Measurements from ENCODE around the gene OR1J2.
"Not testable (repeated sequence)": the region's sequence is repeated elsewhere in the genome, so short reads cannot be mapped to it uniquely, and the experiment has no call there.

The OR1J2 gene, protein sequence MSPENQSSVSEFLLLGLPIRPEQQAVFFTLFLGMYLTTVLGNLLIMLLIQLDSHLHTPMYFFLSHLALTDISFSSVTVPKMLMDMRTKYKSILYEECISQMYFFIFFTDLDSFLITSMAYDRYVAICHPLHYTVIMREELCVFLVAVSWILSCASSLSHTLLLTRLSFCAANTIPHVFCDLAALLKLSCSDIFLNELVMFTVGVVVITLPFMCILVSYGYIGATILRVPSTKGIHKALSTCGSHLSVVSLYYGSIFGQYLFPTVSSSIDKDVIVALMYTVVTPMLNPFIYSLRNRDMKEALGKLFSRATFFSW

DNA sequence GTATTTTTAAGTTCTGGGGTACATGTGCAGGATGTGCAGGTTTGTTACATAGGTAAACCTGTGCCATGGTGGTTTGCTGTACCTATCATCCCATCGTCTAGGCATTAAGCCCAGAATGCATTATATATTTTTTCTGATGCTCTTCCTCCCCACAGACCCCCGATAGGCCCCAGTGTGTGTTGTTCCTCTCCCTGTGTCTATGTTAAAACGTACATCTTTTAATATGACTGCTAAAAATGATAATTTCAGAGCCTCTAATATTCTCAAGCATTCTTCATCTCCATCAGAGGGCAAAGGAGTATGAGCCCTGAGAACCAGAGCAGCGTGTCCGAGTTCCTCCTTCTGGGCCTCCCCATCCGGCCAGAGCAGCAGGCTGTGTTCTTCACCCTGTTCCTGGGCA, at the start of gene OR1J2:
Gene OR1J2 (plus strand): TSS at position 301 of the 400 bp plus-strand sequence. CDS start 0 bp downstream, at position 301.
- no peak for DNase-seq (ENCODE audit: low read depth in 2 of 2)

GRCh38 chr9:122463828-122464632, 46.6 kb upstream of the OR1J2 start:
- peak in 1 of 2 donors; percentile 11 for DNase-seq (ENCODE audit: low read depth in 2 of 2)

- peak; percentile 26 for DNase-seq (ENCODE audit: low read depth in 2 of 2)
These were observed 45.7 kb upstream of the OR1J2 start for GRCh38 chr9:122464633-122465567.

DNA sequence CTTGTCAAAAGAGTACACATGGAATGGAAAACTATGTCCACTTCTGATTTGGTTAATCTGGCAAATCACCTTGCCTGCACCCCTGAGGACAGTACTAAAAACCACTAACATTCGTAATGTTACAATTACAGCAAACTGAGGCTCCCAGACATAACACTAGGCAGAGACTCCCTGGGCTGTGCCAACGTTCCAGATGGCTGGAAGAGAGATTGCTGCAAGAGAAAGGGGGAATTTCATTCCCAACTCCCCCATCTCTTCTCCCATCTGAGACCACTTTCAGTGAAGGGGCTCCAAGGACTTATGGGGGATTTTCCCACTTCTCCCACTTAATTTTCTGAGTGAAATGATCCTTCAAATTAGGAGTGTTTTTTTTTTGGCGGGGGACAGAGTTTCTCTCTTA, 44.1 kb upstream of the OR1J2 start:
- DNase-seq (ENCODE audit: low read depth in 2 of 2), result no peak

DNA sequence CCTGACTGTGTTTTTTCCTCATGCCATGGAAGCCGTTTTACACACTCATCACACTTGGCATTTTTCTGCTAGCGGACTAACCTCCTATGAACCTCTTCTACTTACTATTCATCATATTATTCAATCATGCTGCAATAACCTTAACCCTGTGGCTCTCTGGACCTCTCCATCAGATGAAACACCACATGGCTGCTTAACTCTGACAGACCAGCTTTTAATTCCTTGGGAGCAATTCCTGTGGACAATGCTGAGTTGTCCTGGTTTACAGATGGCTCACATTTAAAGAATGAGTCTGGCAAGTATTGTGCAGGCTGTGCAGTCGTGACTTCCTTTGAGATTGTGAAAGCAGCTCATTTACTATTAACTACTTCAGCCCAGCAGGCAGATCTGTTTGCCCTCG, 41.9 kb upstream of the OR1J2 start:
- no peak for DNase-seq (ENCODE audit: low read depth in 2 of 2)

DNA sequence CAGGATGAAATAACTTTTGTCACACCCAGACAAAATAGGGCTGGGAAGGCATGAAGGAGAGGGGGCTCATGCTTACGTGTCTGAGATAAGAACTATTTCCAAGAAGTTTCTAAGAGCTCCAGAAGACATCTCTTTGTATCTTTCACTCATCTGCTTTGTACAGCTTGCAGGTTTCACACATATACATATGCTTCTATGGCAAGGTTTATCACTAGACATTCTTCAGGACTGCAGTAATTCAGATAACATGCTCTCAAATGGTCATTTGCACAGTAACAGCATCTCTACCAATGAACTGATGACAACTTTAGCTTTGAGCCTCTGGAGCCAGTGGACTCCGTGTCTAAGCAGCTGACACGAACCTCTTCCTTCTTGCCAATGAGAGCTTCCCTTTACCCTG, 36.0 kb upstream of the OR1J2 start:
- DNase-seq (ENCODE audit: low read depth in 2 of 2), result no peak

DNA sequence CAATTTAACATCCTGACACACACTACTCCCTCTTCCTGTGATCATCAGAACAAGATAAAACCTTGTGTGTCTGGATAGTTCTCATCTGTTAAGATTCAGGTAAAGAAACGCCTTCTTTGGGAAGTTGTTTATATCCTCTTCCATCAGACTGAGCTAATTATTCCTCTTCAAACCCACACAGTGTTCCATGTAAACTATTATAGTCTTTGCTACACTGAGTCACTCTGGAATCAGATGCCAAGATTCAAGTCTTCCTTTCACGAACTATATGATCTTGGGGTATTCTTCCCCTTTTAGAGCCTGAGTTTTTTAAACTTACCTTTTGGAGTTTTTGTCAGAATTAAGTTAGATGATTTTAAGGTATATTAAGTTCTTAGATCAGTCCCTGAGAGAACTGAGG, 34.9 kb upstream of the OR1J2 start:
- DNase-seq (ENCODE audit: low read depth in 2 of 2), result no peak

DNA sequence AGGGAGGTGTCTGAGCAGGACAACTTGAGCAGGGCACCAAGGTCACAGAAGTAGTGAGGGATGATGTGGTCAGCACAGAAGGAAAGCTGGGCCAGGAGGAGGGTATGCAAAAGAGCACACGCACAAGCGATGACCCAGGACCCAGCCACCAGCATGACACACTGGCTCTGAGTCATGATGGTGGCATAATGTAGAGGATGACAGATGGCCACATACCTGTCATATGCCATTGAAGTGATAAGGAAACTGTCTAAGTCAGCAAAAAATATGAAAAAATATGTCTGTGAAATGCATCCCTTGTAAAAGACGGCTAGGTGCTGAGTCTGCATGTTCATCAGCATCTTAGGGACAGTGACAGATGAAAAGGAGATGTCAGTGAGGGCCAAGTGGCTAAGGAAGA, 33.3 kb upstream of the OR1J2 start:
- no peak for DNase-seq (ENCODE audit: low read depth in 2 of 2)

DNA sequence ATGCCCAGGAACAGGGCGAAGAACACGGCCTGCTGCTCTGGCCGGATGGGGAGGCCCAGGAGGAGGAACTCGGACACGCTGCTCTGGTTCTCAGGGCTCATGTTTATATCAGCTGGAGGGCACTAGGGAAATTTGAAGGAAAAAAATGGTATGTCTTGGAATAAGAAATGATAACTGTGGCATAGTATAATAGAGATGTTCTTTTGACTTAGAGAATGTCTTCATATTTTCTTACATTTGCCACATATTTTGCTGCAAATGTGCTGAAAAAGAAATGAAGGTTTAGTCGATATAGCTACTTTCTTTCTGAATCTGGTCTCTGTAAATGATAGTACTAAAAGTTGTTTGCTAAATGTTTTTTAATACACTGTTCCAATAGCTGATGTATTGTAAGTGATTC, 32.8 kb upstream of the OR1J2 start, which contains the start of gene OR1J1:
Gene OR1J1 (minus strand): TSS at position 101 of the 400 bp plus-strand sequence. CDS start 0 bp downstream, at position 101.
- DNase-seq (ENCODE audit: low read depth in 2 of 2), result no peak

DNA sequence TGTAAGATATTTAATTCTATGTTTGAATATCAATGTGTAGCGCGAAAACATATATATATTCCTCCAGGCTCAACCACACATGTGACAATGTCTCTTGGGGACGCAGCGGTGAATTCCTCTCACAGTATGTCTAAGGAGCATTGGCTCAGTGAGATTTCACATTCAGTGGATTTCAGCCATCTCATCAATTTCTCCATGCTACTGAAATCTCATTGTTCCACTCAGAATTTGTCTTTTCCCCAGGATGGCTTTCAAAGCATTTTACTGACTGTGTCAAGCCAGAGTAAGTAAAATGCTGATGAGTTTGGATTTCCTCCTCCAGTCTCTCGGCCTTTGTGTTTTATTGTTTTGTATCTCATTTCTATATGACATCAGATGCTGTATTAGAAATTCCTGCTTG, 31.5 kb upstream of the OR1J2 start:
- DNase-seq (ENCODE audit: low read depth in 2 of 2), result no peak

- DNase-seq (ENCODE audit: low read depth in 2 of 2), result no peak
These were observed 11.7 kb upstream of the OR1J2 start for GRCh38 chr9:122498883-122499288.

DNA sequence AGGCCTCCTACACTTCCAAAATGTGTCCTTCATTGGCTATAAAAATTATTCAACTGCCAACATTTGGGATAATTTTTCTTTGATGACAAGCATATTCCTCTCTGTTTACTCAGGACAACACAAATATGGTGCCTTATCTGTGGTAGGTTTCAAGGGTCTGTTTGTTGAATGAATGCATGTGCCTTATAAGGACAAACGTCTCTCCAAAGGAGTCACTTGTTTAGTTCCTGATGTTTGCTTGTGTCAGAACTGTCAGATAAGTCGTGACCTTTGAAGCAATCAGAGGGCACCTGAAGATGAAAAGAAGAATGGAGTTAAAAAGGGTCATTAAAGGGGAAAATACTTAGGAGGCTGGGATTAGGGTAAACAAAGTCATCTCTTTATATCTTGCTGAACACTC, 3.6 kb upstream of the OR1J2 start:
- DNase-seq (ENCODE audit: low read depth in 2 of 2), result no peak

DNA sequence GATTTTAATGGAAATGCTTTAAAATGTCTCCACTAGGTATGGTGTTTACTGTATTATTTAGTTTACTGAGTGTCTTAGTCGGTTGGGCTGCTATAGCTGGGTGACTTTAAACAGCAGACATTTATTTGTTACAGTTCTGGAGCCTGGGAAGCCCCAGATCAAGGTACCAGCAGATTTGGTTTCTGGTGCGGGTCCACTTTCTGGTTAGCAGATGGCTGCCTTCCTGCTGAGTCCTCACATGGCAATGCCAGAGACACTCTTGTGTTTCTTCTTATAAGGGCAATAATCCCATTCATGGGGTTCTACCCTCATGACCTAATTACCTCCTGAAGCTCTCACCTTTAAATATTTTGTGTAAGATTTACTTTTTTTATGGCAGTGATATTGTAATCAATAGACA, 7.6 kb downstream of the OR1J2 start:
- no peak for DNase-seq (ENCODE audit: low read depth in 2 of 2)

DNA sequence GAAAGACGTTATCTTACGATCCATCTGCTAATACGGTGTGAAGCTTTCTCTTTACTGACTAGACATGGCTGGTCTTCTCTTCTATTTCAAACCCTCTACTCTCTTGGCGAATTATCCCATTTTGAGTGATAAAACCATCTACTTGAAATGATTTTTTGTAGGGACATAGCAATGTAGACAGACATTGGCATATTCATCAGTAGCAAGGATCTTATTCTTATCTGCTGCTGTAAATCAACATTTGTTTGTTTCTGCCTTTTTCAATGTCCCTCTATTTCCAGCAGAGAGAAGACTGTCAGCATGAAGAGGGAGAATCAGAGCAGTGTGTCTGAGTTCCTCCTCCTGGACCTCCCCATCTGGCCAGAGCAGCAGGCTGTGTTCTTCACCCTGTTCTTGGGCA, 8.2 kb downstream of the OR1J2 start, which contains the start of gene OR1J4:
Gene OR1J4 (plus strand): TSS at position 301 of the 400 bp plus-strand sequence. CDS start 0 bp downstream, at position 301.
- DNase-seq (ENCODE audit: low read depth in 2 of 2), result no peak

DNA sequence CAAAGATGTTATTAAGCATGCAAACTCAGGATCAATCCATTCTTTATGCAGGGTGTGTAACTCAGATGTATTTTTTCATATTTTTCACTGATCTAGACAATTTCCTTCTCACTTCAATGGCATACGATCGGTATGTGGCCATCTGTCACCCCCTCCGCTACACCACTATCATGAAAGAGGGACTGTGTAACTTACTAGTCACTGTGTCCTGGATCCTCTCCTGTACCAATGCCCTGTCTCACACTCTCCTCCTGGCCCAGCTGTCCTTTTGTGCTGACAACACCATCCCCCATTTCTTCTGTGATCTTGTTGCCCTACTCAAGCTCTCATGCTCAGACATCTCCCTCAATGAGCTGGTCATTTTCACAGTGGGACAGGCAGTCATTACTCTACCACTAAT, 8.8 kb downstream of the OR1J2 start:
- no peak for DNase-seq (ENCODE audit: low read depth in 2 of 2)

- DNase-seq (ENCODE audit: low read depth in 2 of 2), result peak in 1 of 2 donors; percentile 3
These were observed 16.0 kb downstream of the OR1J2 start for GRCh38 chr9:122526602-122527001.

DNA sequence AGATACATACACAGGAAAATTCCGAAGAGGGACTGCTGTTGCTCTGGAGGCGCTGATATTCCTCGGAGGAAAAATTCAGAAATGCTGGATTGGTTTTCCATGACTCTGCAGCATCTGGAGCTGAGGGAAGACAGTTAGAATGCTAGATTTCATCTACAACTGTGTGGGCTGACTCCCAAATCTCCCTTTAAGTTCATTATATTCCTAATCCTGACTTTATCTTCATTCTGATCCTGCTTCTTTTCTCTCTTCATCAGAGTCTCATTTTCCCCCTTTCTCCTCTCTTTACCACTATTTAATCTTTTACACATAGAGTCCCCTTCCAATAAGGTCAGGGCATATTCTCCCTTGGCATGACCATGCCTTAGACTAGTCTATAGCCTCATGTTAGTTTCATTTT, 16.6 kb downstream of the OR1J2 start, which contains the start of gene OR1N1:
Gene OR1N1 (minus strand): TSS at position 101 of the 400 bp plus-strand sequence. CDS start 0 bp downstream, at position 101.
- no peak for DNase-seq (ENCODE audit: low read depth in 2 of 2)

DNA sequence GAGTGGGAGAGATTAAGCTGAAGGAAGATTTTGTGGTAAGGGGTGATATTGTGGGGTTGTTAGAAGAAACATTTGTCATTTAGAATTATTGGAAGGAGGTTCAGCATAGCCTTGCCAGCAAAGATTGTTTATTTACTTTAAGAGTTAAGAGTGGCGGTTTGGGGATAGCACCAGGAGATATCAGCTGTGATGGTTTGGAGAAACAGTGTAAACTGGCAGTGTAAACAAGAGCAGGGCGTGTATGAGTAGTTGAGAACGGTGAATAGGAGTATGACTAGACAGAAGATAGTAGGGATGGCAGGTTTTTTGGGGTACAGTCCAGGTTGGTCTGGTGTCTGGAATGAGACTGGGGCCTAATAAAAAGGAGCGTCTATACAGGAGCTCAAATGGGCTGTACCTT, 20.6 kb downstream of the OR1J2 start:
- not testable (repeated sequence) for DNase-seq (ENCODE audit: low read depth in 2 of 2)

DNA sequence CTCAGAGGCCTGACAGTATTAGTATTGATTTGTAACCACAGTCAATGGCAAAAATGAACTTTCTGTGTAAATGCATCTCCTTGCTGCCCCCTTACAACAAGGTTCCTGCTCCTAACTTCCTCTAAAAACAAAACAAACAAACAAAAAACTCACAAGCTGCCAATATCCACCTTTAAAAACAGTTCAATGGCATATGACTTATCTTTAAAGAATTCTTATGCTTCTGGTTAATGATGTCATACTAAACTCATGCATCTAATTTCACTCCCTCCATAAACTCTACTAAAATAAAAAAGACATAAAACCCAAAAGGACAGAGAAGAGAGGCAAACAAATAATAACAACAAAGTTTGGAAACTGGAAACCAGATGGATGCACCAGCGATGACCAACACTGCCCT, 25.5 kb downstream of the OR1J2 start:
- DNase-seq (ENCODE audit: low read depth in 2 of 2), result no peak

GRCh38 chr9:122537066-122537465, 26.5 kb downstream of the OR1J2 start:
- DNase-seq (ENCODE audit: low read depth in 2 of 2), result not testable (repeated sequence)

DNA sequence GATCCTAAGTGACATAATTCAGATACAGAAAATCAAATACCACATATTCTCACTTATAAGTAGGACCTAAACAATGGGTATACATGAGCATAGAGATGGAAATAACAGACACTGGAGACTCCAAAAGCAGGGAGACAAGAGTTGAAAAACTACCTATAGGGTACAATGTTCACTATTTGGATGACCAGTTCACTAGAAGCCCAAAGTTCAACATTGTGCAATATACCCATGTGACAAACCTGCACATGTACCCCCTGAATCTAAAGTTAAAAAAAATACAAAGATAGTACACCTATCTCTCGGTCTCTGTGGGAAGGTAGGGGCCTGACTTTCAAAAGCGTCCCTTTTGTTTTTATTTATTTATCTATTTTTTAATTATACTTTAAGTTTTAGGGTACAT, 28.2 kb downstream of the OR1J2 start:
- DNase-seq (ENCODE audit: low read depth in 2 of 2), result no peak

DNA sequence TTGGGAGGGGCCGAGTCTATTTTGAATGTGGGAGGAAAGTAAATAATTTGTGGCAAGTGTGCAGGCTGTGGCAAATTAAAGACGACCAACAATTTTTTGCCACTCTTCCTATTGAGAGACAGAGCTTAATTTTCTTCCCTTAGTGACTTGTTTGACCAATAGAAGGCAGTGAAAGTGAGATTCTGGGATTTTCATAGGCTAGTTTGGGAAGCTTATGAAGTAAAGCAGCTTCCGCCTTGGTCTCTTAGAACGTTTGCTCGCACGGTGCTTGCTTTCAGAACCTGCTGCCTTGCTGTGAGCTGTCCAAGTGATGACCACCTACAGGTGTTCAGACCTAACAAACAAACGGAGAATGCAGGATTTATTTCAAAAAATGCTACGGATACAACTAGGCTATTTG, 35.6 kb downstream of the OR1J2 start:
- no peak for DNase-seq (ENCODE audit: low read depth in 2 of 2)

Data from stimulated activated CD8-positive, alpha-beta memory T cell treated with anti-CD3 and anti-CD28 coated beads, Interleukin-2, amount 100 ng/mL, for 48 hours (primary cell).